ENCODE results near the gene APOA4. TPM values are rescaled to one million over a fixed set of nuclear protein-coding genes. Genes with fewer than 3 reads are reported as not detected.
"Not testable (repeated sequence)": the region's sequence is repeated elsewhere in the genome, so short reads cannot be mapped to it uniquely, and the experiment has no call there.

The APOA4 gene
- total RNA-seq, 4 donors from 2014 or later = not detected

DNA sequence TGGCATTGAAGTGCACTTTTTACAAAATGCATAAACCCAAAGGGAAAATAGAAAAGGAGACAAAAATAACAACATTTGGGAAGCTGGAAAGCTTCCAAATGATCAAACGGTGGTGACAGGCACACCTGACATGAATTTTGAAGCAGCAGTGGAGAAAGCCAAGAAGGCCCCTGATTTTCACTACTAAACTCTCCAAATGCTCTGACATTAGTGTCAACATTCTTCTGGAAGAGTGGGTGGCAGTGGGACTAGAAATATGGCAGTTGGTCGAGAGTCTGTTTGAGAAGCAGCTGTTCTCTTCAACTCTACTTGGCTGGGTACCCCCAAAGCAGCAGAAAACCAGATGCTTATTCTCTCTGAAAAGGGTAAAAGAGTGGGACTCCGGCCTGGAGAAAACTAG, 19.1 kb downstream of the APOA4 start:
- Histone ChIP-seq H3K27ac (no peak overlapping the region), H3K27me3 (no peaks in the 10 kb centered on the region), H3K9me3 (no peaks in the 10 kb centered on the region), H3K4me3 (no peak overlapping the region), H3K4me1 (peaks cover 0 to 7% (median 2%) of the 10 kb centered on the region in 4 donors), H3K36me3 (no peaks in the 10 kb centered on the region)
- intact Hi-C loops (cut with DNase I; ENCODE audit: low total_unique reads) = no loop called here
- in situ Hi-C loops (cut with MboI; ENCODE audit: low pct_ligation_motif_present in 1 of 4, low pct_unique_long_range_greater_than_20kb in 1 of 4, low sequenced_read_pairs in 3 of 4) = no loop called here
- TF ChIP-seq EP300 (IDR thresholded peaks at IDR 0.05; ENCODE audit: low read depth) (no peak), POLR2AphosphoS5 (IDR thresholded peaks at IDR 0.05) (no peak), POLR2A (IDR thresholded peaks at IDR 0.05) (no peak)
- TF ChIP-seq, protein P1, sequence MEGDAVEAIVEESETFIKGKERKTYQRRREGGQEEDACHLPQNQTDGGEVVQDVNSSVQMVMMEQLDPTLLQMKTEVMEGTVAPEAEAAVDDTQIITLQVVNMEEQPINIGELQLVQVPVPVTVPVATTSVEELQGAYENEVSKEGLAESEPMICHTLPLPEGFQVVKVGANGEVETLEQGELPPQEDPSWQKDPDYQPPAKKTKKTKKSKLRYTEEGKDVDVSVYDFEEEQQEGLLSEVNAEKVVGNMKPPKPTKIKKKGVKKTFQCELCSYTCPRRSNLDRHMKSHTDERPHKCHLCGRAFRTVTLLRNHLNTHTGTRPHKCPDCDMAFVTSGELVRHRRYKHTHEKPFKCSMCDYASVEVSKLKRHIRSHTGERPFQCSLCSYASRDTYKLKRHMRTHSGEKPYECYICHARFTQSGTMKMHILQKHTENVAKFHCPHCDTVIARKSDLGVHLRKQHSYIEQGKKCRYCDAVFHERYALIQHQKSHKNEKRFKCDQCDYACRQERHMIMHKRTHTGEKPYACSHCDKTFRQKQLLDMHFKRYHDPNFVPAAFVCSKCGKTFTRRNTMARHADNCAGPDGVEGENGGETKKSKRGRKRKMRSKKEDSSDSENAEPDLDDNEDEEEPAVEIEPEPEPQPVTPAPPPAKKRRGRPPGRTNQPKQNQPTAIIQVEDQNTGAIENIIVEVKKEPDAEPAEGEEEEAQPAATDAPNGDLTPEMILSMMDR (IDR thresholded peaks at IDR 0.05) = no peak
- DNase-seq = no peak
- 58 to 67% methylated on average over 1 to 3 of the region's 3 CpGs for WGBS, 2 donors (ENCODE audit: low coverage in 1 of 2)

DNA sequence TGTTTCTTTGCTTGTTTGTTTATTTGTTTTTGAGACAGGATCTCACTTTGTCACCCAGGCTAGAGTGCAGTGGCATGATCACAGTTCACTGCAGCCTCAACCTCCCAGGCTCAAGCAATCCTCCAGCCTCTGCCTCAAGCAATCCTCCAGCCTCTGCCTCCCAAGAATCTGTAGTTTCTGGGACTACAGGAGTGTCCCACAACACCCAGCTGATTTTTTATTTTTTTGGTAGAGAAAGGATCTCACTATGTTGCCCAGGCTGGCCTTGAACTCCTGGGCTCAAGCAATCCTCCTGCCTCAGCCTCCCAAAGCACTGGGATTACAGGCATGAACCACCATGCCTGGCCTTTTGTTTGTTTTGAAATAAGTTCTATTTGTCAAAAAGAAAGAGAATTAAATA, 21.4 kb downstream of the APOA4 start:
- intact Hi-C loops (cut with DNase I; ENCODE audit: low total_unique reads) = not testable (repeated sequence)

DNA sequence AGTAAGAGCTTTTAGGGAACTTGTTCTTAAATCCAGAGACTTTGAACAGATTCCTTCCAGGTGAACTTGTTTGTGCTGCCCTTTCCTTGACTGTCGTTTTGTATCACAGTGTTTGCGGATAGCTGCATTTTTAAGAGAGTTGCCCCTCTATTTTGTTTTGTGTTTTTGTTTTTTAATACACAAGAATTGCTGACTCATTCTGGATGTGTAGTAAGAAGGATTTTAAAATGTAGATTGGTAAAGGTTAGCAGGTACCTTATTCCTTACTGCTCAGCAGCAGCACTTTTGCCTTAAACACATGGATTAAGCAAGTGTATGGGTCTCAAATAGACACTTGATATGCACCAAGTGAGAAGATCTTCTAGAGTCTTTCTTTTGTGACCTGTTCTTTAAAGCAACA, 22.5 kb downstream of the APOA4 start:
- Histone ChIP-seq H3K36me3 (no peaks in the 10 kb centered on the region), H3K9me3 (no peaks in the 10 kb centered on the region), H3K4me3 (no peak overlapping the region), H3K4me1 (no peaks in the 10 kb centered on the region), H3K27me3 (no peaks in the 10 kb centered on the region), H3K27ac (no peak overlapping the region)
- no peak for DNase-seq
- intact Hi-C loops (cut with DNase I; ENCODE audit: low total_unique reads) (no loop called here), in situ Hi-C loops (cut with MboI; ENCODE audit: low pct_ligation_motif_present in 1 of 4, low pct_unique_long_range_greater_than_20kb in 1 of 4, low sequenced_read_pairs in 3 of 4) (no loop called here)
- TF ChIP-seq POLR2AphosphoS5 (IDR thresholded peaks at IDR 0.05) = no peak
- no peak for TF ChIP-seq POLR2A (IDR thresholded peaks at IDR 0.05)
- TF ChIP-seq EP300 (IDR thresholded peaks at IDR 0.05; ENCODE audit: low read depth) = no peak
- TF ChIP-seq, protein P1 (IDR thresholded peaks at IDR 0.05) = no peak
- WGBS, 2 donors (ENCODE audit: low coverage in 1 of 2) = 92 to 100% methylated on average over 2 of the region's 2 CpGs

More for the DNA sequence above, 21.4 kb downstream of the APOA4 start:
- H3K9me3 ChIP-seq; in situ Hi-C loops (cut with MboI; ENCODE audit: low pct_ligation_motif_present in 1 of 4, low pct_unique_long_range_greater_than_20kb in 1 of 4, low sequenced_read_pairs in 3 of 4); H3K4me1 ChIP-seq; DNase-seq; H3K4me3 ChIP-seq; H3K36me3 ChIP-seq; H3K27me3 ChIP-seq; H3K27ac ChIP-seq: not testable (repeated sequence)

DNA sequence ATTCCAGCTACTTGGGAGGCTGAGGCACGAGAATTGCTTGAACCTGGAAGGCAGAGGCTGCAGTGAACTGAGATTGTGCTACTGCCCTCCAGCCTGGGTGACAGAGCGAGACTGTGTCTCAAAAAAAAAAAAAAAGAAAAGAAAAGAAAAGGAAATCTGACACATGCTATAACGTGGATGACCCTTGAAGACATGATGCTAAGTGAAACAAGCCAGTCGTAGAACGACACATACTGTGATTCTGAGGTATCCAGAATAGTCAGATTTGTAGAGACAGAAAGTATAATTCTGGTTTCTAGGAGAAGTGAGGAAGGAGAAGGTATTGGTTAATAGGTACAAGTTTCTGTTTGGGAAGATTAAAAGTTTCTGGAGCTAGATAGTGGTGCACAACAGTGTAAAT, 24.7 kb downstream of the APOA4 start:
- no peak for DNase-seq
- no peak for TF ChIP-seq POLR2AphosphoS5 (IDR thresholded peaks at IDR 0.05)
- TF ChIP-seq, protein P1 (IDR thresholded peaks at IDR 0.05) = no peak
- no peak for TF ChIP-seq POLR2A (IDR thresholded peaks at IDR 0.05)
- no peak for TF ChIP-seq EP300 (IDR thresholded peaks at IDR 0.05; ENCODE audit: low read depth)
- H3K27me3 ChIP-seq = no peaks in the 10 kb centered on the region
- H3K36me3 ChIP-seq = no peaks in the 10 kb centered on the region
- no peak overlapping the region for H3K27ac ChIP-seq
- H3K4me3 ChIP-seq = no peak overlapping the region
- intact Hi-C loops (cut with DNase I; ENCODE audit: low total_unique reads) (no loop called here), in situ Hi-C loops (cut with MboI; ENCODE audit: low pct_ligation_motif_present in 1 of 4, low pct_unique_long_range_greater_than_20kb in 1 of 4, low sequenced_read_pairs in 3 of 4) (loop anchor here (10.0 to 25.0 kb wide), 2 partner anchors 306 to 314 kb away; no protein-coding TSS in a partner anchor)
- 80 to 84% methylated on average over 1 to 5 of the region's 5 CpGs for WGBS, 2 donors (ENCODE audit: low coverage in 1 of 2)
- no peaks in the 10 kb centered on the region for H3K4me1 ChIP-seq
- no peaks in the 10 kb centered on the region for H3K9me3 ChIP-seq

DNA sequence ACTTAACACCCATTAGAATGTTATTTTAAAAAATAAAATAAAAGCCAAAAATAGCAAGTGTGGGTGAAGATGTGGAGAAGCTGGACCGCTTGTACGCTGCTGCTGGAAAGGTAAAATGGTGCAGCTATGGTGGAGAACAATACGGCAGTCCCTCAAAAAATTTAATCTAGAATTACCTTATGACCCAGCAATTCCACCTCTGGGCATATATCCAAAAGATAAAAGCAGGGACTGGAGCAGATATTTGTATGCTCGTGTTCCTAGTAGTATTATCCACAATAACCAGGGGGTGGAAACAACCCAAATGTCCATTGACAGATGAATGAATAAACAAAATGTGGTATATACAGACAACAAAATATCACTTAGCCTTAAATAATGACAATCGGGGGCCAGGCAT, 25.3 kb downstream of the APOA4 start:
- DNase-seq = no peak
- intact Hi-C loops (cut with DNase I; ENCODE audit: low total_unique reads) (no loop called here), in situ Hi-C loops (cut with MboI; ENCODE audit: low pct_ligation_motif_present in 1 of 4, low pct_unique_long_range_greater_than_20kb in 1 of 4, low sequenced_read_pairs in 3 of 4) (loop anchor here (10.0 to 25.0 kb wide), 2 partner anchors 307 to 314 kb away; no protein-coding TSS in a partner anchor)
- H3K4me3 ChIP-seq = no peak overlapping the region
- no peak for TF ChIP-seq EP300 (IDR thresholded peaks at IDR 0.05; ENCODE audit: low read depth)
- no peaks in the 10 kb centered on the region for H3K4me1 ChIP-seq
- H3K36me3 ChIP-seq = no peaks in the 10 kb centered on the region
- H3K9me3 ChIP-seq = no peaks in the 10 kb centered on the region
- 65 to 74% methylated on average over 4 to 5 of the region's 5 CpGs for WGBS, 2 donors (ENCODE audit: low coverage in 1 of 2)
- no peak overlapping the region for H3K27ac ChIP-seq
- no peaks in the 10 kb centered on the region for H3K27me3 ChIP-seq
